MM.1S (cell line): ENCODE results near the gene DENND1C.

Source experiments
- DNase-seq: peaks from one replicate; pipeline ENCODE4 v3.0.0-alpha.2; 2015
- H2AFZ ChIP-seq: fragments of 300-600 bp; sonication (generic); 2 replicates; pipeline ENCODE4 v1.6.0; 2016; ENCODE audit warnings: antibody characterized with exemption, low read length
- H3F3A ChIP-seq: fragments of 300-600 bp; sonication (generic); 2 replicates; pipeline ENCODE4 v1.6.1; 2016; ENCODE audit warnings: mild to moderate bottlenecking, antibody characterized with exemption, low read length, moderate library complexity, mixed read lengths; ENCODE audit not compliant: insufficient read depth
- H3K27ac ChIP-seq: fragments of 300-600 bp; sonication (generic); 2 replicates; pipeline ENCODE4 v1.5.1; 2016; ENCODE audit warnings: mild to moderate bottlenecking, low read length
- H3K27me3 ChIP-seq: fragments of 300-600 bp; sonication (generic); replicated peaks from 2 replicates; pipeline ENCODE4 v1.6.0; 2016; ENCODE audit warnings: low read length; ENCODE audit not compliant: insufficient read depth
- H3K36me3 ChIP-seq: fragments of 300-600 bp; sonication (generic); replicated peaks from 2 replicates; pipeline ENCODE4 v1.6.1; 2016; ENCODE audit warnings: mild to moderate bottlenecking, low read length, mixed read lengths; ENCODE audit not compliant: insufficient read depth
- H3K4me1 ChIP-seq: fragments of 300-600 bp; sonication (generic); 2 replicates; pipeline ENCODE4 v1.6.1; 2016; ENCODE audit warnings: low read length, mixed read lengths
- H3K4me2 ChIP-seq: fragments of 300-600 bp; sonication (generic); 2 replicates; pipeline ENCODE4 v1.6.0; 2016; ENCODE audit warnings: low read depth, low read length
- H3K4me3 ChIP-seq: fragments of 300-600 bp; sonication (generic); 2 replicates; pipeline ENCODE4 v1.5.1; 2016; ENCODE audit warnings: low read length, mixed read lengths
- H3K79me2 ChIP-seq: fragments of 300-600 bp; sonication (generic); 2 replicates; pipeline ENCODE4 v1.6.1; 2016; ENCODE audit warnings: mixed run types, low read length, mixed read lengths
- H3K9ac ChIP-seq: fragments of 300-600 bp; sonication (generic); 2 replicates; pipeline ENCODE4 v1.6.1; 2016; ENCODE audit warnings: low read length, mixed read lengths
- H3K9me2 ChIP-seq: fragments of 300-600 bp; sonication (generic); replicated peaks from 2 replicates; pipeline ENCODE4 v1.6.1; 2016; ENCODE audit warnings: mild to moderate bottlenecking, low read length, mixed read lengths; ENCODE audit not compliant: insufficient read depth
- H3K9me3 ChIP-seq: fragments of 300-600 bp; sonication (generic); replicated peaks from 2 replicates; pipeline ENCODE4 v1.6.1; 2016; ENCODE audit warnings: mild to moderate bottlenecking, low read length, mixed read lengths; ENCODE audit not compliant: insufficient read depth
- H4K20me1 ChIP-seq: fragments of 300-600 bp; sonication (generic); 2 replicates; pipeline ENCODE4 v1.6.1; 2016; ENCODE audit warnings: mild to moderate bottlenecking, low read length, moderate library complexity, mixed read lengths; ENCODE audit not compliant: insufficient read depth
- CTCF ChIP-seq: fragments of 300-600 bp; sonication (generic); IDR thresholded peaks from 2 replicates; pipeline ENCODE4 v1.5.1; 2016; ENCODE audit warnings: antibody characterized with exemption, low read length, mixed read lengths
- EZH2 ChIP-seq: fragments of 300-600 bp; sonication (generic); optimal IDR thresholded peaks from 2 replicates; pipeline ENCODE3; 2017; ENCODE audit warnings: low read depth, mild to moderate bottlenecking, antibody characterized with exemption, low read length, mixed read lengths
- EZH2phosphoT487 ChIP-seq: fragments of 300-600 bp; sonication (generic); IDR thresholded peaks from 2 replicates; pipeline ENCODE4 v1.6.1; 2018; ENCODE audit warnings: antibody characterized with exemption, low read length

Gene DENND1C

GRCh38 chr19:6471076-6471475 is 10.5 kb downstream of the DENND1C start:
- Histone ChIP-seq H3K36me3 (no peaks in the 10 kb centered on the region), H3F3A (no peaks in the 10 kb centered on the region), H2AFZ (no peak overlapping the region), H3K4me3 (no peak overlapping the region), H3K79me2 (no peaks in the 10 kb centered on the region), H3K9me3 (no peaks in the 10 kb centered on the region), H3K4me2 (no peak overlapping the region), H3K27me3 (no peaks in the 10 kb centered on the region), H4K20me1 (no peaks in the 10 kb centered on the region), H3K4me1 (no peaks in the 10 kb centered on the region), H3K9me2 (no peaks in the 10 kb centered on the region), H3K9ac (no peak overlapping the region), H3K27ac (no peak overlapping the region)
- DNase-seq = no peak
- no peak for TF ChIP-seq CTCF
- TF ChIP-seq EZH2 = no peak
- TF ChIP-seq EZH2phosphoT487 = no peak

- Histone ChIP-seq H4K20me1 (no peaks in the 10 kb centered on the region), H3F3A (no peaks in the 10 kb centered on the region), H3K9me3 (no peaks in the 10 kb centered on the region), H3K9ac (no peak overlapping the region), H3K36me3 (no peaks in the 10 kb centered on the region), H3K4me2 (no peak overlapping the region), H3K79me2 (no peaks in the 10 kb centered on the region), H3K4me3 (no peak overlapping the region), H3K9me2 (no peaks in the 10 kb centered on the region), H3K27ac (no peak overlapping the region), H3K27me3 (no peaks in the 10 kb centered on the region), H2AFZ (no peak overlapping the region), H3K4me1 (no peaks in the 10 kb centered on the region)
- TF ChIP-seq CTCF (no peak), EZH2 (no peak), EZH2phosphoT487 (no peak)
- DNase-seq = no peak
Measured at GRCh38 chr19:6470173-6470572, 11.4 kb downstream of the DENND1C start.

- H3K4me3 ChIP-seq = no peak overlapping the region
- no peak overlapping the region for H3K9ac ChIP-seq
- peaks cover 5% of the 10 kb centered on the region; the same call in 1 of the 2 replicates for H3K79me2 ChIP-seq
- H3F3A ChIP-seq = no peaks in the 10 kb centered on the region
- no peak overlapping the region for H3K4me2 ChIP-seq
- H3K9me2 ChIP-seq = no peaks in the 10 kb centered on the region
- H3K4me1 ChIP-seq = no peaks in the 10 kb centered on the region
- DNase-seq = no peak
- TF ChIP-seq CTCF = no peak
- no peak for TF ChIP-seq EZH2phosphoT487
- no peak for TF ChIP-seq EZH2
- H3K27ac ChIP-seq = no peak overlapping the region
- H3K36me3 ChIP-seq = no peaks in the 10 kb centered on the region
- no peaks in the 10 kb centered on the region for H3K9me3 ChIP-seq
- no peaks in the 10 kb centered on the region for H3K27me3 ChIP-seq
- no peak overlapping the region for H2AFZ ChIP-seq
- H4K20me1 ChIP-seq = no peaks in the 10 kb centered on the region
Measured at GRCh38 chr19:6467384-6467783, 14.2 kb downstream of the DENND1C start.
